OCI-LY3 (cell line): ENCODE measurements around the gene RAF1.

Experiments used
- EZH2phosphoT487 ChIP-seq: fragments of 200-600 bp; shearing (Covaris generic); IDR thresholded peaks from 2 replicates; pipeline ENCODE4 v1.6.1; 2018; ENCODE audit warnings: antibody characterized with exemption, mixed run types, low read depth
- TF ChIP-seq, protein P1 (sequence below): fragments of 200-600, 300-600 bp; sonication (generic); IDR thresholded peaks from 2 replicates; pipeline ENCODE4 v1.5.1; 2014; ENCODE audit warnings: antibody characterized with exemption, low read length, low read depth

DNA sequence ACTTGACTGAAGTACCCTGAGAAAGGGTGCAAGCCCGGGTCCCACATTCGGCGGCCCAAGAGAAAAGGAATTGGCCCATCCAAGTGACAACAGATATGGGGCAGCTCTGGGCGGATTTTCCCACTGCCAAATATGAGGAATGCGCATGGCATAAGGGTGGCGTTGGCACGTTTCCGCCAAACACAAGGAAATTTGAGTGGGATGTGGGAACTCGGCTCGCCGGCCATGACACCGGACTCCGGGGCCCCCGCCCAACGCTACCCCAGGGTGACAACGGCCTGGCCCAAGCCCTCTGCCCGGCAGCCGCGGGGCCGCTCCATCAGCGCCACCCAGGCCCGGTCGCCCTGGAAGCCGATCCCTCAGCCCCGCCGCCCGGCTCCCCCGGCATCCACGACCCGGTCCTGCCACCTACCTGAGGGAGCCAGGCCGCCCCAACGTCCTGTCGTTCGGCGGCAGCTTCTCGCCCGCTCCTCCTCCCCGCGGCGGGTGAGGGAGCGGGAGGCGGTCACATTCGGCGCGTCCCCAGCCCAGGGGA lies 449 bp downstream of the RAF1 start:
- TF ChIP-seq, protein P1, sequence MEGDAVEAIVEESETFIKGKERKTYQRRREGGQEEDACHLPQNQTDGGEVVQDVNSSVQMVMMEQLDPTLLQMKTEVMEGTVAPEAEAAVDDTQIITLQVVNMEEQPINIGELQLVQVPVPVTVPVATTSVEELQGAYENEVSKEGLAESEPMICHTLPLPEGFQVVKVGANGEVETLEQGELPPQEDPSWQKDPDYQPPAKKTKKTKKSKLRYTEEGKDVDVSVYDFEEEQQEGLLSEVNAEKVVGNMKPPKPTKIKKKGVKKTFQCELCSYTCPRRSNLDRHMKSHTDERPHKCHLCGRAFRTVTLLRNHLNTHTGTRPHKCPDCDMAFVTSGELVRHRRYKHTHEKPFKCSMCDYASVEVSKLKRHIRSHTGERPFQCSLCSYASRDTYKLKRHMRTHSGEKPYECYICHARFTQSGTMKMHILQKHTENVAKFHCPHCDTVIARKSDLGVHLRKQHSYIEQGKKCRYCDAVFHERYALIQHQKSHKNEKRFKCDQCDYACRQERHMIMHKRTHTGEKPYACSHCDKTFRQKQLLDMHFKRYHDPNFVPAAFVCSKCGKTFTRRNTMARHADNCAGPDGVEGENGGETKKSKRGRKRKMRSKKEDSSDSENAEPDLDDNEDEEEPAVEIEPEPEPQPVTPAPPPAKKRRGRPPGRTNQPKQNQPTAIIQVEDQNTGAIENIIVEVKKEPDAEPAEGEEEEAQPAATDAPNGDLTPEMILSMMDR, result no peak
- TF ChIP-seq EZH2phosphoT487, result no peak
